ENCODE measurements around the gene ST6GALNAC2.
"Not testable (repeated sequence)": the region's sequence is repeated elsewhere in the genome, so short reads cannot be mapped to it uniquely, and the experiment has no call there.

ST6GALNAC2 gene

GRCh38 chr17:76531486-76532038, 54.1 kb downstream of the ST6GALNAC2 start:
- H3K27ac Mint-ChIP-seq: no peak overlapping the region
- H3K27me3 Mint-ChIP-seq: peaks cover 57% of the 10 kb centered on the region
- intact Hi-C loops (cut with micrococcal nuclease): no loop called here
- H3K36me3 Mint-ChIP-seq (ENCODE audit: low read depth): no peaks in the 10 kb centered on the region
- H3K4me1 Mint-ChIP-seq (ENCODE audit: low read depth): peaks cover 19% of the 10 kb centered on the region
- no peak overlapping the region for H3K4me3 Mint-ChIP-seq
- H3K9me3 Mint-ChIP-seq: no peaks in the 10 kb centered on the region

- peaks cover 54% of the 10 kb centered on the region for H3K27me3 Mint-ChIP-seq
- peaks cover 19% of the 10 kb centered on the region for H3K4me1 Mint-ChIP-seq (ENCODE audit: low read depth)
- H3K36me3 Mint-ChIP-seq (ENCODE audit: low read depth): no peaks in the 10 kb centered on the region
- intact Hi-C loops (cut with micrococcal nuclease): no loop called here
- H3K4me3 Mint-ChIP-seq: no peak overlapping the region
- H3K27ac Mint-ChIP-seq: peak overlapping the region; percentile 81
- H3K9me3 Mint-ChIP-seq: no peaks in the 10 kb centered on the region
Observed at GRCh38 chr17:76530811-76531485, 54.7 kb downstream of the ST6GALNAC2 start.

- H3K9me3 Mint-ChIP-seq: no peaks in the 10 kb centered on the region
- peak overlapping the region; percentile 48 for H3K4me3 Mint-ChIP-seq
- H3K27ac Mint-ChIP-seq: peak overlapping the region; percentile 81
Observed at GRCh38 chr17:76530095-76530723, 55.5 kb downstream of the ST6GALNAC2 start.

GRCh38 chr17:76529224-76530094, 56.2 kb downstream of the ST6GALNAC2 start:
- H3K27ac Mint-ChIP-seq: peak overlapping the region; percentile 81
- no peaks in the 10 kb centered on the region for H3K36me3 Mint-ChIP-seq (ENCODE audit: low read depth)
- peaks cover 19% of the 10 kb centered on the region for H3K4me1 Mint-ChIP-seq (ENCODE audit: low read depth)
- H3K27me3 Mint-ChIP-seq: peaks cover 47% of the 10 kb centered on the region
- peak overlapping the region; percentile 10 for H3K4me3 Mint-ChIP-seq
- intact Hi-C loops (cut with micrococcal nuclease): loop anchor here (10.0 kb wide), 1 partner anchor 185 kb away; the partner anchor contains the start of gene MXRA7
- no peaks in the 10 kb centered on the region for H3K9me3 Mint-ChIP-seq

More at GRCh38 chr17:76530095-76530723, 55.5 kb downstream of the ST6GALNAC2 start:
- Mint-ChIP-seq H3K4me1 (ENCODE audit: low read depth) (peaks cover 19% of the 10 kb centered on the region), H3K36me3 (ENCODE audit: low read depth) (no peaks in the 10 kb centered on the region), H3K27me3 (peaks cover 47% of the 10 kb centered on the region)
- intact Hi-C loops (cut with micrococcal nuclease): no loop called here

GRCh38 chr17:76528528-76529223, 57.0 kb downstream of the ST6GALNAC2 start:
- Mint-ChIP-seq H3K36me3 (ENCODE audit: low read depth) (no peaks in the 10 kb centered on the region), H3K27ac (peak overlapping the region; percentile 29), H3K9me3 (no peaks in the 10 kb centered on the region), H3K4me1 (ENCODE audit: low read depth) (peaks cover 19% of the 10 kb centered on the region), H3K4me3 (no peak overlapping the region), H3K27me3 (peaks cover 54% of the 10 kb centered on the region)
- intact Hi-C loops (cut with micrococcal nuclease): loop anchor here (10.0 kb wide), 1 partner anchor 186 kb away; the partner anchor contains the start of gene MXRA7

- Mint-ChIP-seq H3K4me3 (no peak overlapping the region), H3K4me1 (ENCODE audit: low read depth) (peaks cover 22% of the 10 kb centered on the region), H3K36me3 (ENCODE audit: low read depth) (no peaks in the 10 kb centered on the region), H3K27me3 (peaks cover 59% of the 10 kb centered on the region), H3K27ac (peak overlapping the region; percentile 29), H3K9me3 (no peaks in the 10 kb centered on the region)
- intact Hi-C loops (cut with micrococcal nuclease): loop anchor here (10.0 kb wide), 1 partner anchor 187 kb away; the partner anchor contains the start of gene MXRA7
Observed at GRCh38 chr17:76528156-76528527, 57.5 kb downstream of the ST6GALNAC2 start.

- H3K9me3 Mint-ChIP-seq: no peaks in the 10 kb centered on the region
- H3K4me3 Mint-ChIP-seq: no peak overlapping the region
- peaks cover 59% of the 10 kb centered on the region for H3K27me3 Mint-ChIP-seq
Observed at GRCh38 chr17:76527430-76528111, 58.1 kb downstream of the ST6GALNAC2 start.

GRCh38 chr17:76527016-76527415, 58.6 kb downstream of the ST6GALNAC2 start:
- not testable (repeated sequence) for H3K27ac Mint-ChIP-seq; H3K9me3 Mint-ChIP-seq; H3K4me3 Mint-ChIP-seq; H3K36me3 Mint-ChIP-seq (ENCODE audit: low read depth)
- Mint-ChIP-seq H3K4me1 (ENCODE audit: low read depth) (peaks cover 27% of the 10 kb centered on the region), H3K27me3 (peaks cover 55% of the 10 kb centered on the region)
- intact Hi-C loops (cut with micrococcal nuclease): loop anchor here (10.0 kb wide), 1 partner anchor 188 kb away; the partner anchor contains the start of gene MXRA7

More at GRCh38 chr17:76527430-76528111, 58.1 kb downstream of the ST6GALNAC2 start:
- Mint-ChIP-seq H3K36me3 (ENCODE audit: low read depth) (no peaks in the 10 kb centered on the region), H3K27ac (no peak overlapping the region), H3K4me1 (ENCODE audit: low read depth) (peaks cover 27% of the 10 kb centered on the region)
- intact Hi-C loops (cut with micrococcal nuclease): loop anchor here (10.0 kb wide), 1 partner anchor 187 kb away; the partner anchor contains the start of gene MXRA7

GRCh38 chr17:76525513-76525833, 60.2 kb downstream of the ST6GALNAC2 start:
- H3K36me3 Mint-ChIP-seq (ENCODE audit: low read depth); H3K27ac Mint-ChIP-seq; H3K4me3 Mint-ChIP-seq; H3K9me3 Mint-ChIP-seq: not testable (repeated sequence)
- Mint-ChIP-seq H3K4me1 (ENCODE audit: low read depth) (peaks cover 26% of the 10 kb centered on the region), H3K27me3 (peaks cover 57% of the 10 kb centered on the region)
- intact Hi-C loops (cut with micrococcal nuclease): loop anchor here (10.0 kb wide), 1 partner anchor 189 kb away; the partner anchor contains the start of gene MXRA7

GRCh38 chr17:76524598-76525512, 60.8 kb downstream of the ST6GALNAC2 start:
- Mint-ChIP-seq H3K36me3 (ENCODE audit: low read depth) (no peaks in the 10 kb centered on the region), H3K27ac (no peak overlapping the region), H3K9me3 (no peaks in the 10 kb centered on the region), H3K27me3 (peaks cover 56% of the 10 kb centered on the region), H3K4me1 (ENCODE audit: low read depth) (peaks cover 20% of the 10 kb centered on the region), H3K4me3 (no peak overlapping the region)
- intact Hi-C loops (cut with micrococcal nuclease): loop anchor here (10.0 kb wide), 1 partner anchor 190 kb away; the partner anchor contains the start of gene MXRA7

GRCh38 chr17:76523084-76524037, 62.3 kb downstream of the ST6GALNAC2 start:
- Mint-ChIP-seq H3K36me3 (ENCODE audit: low read depth) (no peaks in the 10 kb centered on the region), H3K4me1 (ENCODE audit: low read depth) (peaks cover 14% of the 10 kb centered on the region), H3K27me3 (peaks cover 58% of the 10 kb centered on the region), H3K9me3 (no peaks in the 10 kb centered on the region), H3K27ac (no peak overlapping the region), H3K4me3 (no peak overlapping the region)
- intact Hi-C loops (cut with micrococcal nuclease): loop anchor here (1.0 to 10.0 kb wide), 4 partner anchors 24 to 191 kb away; partner anchors contain the start of gene MXRA7
